OCI-M2 (cell line): ENCODE data around the gene ATP6V1B1.

Experiments used
- DNase-seq: peaks from one replicate; lab custom pipeline; 2025; ENCODE audit not compliant: unreplicated experiment; lab: John Stamatoyannopoulos, UW

Gene ATP6V1B1

GRCh38 chr2:70901227-70902066, 34.3 kb upstream of the ATP6V1B1 start:
- DNase-seq: no peak

DNA sequence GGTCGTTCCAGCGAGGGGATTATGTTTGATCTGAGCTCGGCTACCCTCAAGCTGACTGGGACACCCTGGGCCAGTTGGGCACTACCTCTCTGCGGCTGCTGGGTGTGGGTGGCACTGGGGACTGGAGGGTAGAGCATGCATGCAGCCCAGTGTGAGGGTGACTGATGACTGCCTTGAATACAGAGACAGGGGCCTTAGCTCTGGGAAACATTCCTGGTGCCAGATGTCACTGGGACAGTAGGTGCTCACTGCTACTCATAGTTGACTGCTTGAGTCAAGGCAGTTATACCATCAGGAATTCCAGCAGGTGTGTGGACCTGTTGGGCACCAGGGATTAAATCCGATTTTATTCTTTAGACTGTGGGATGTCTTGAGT, 33.6 kb upstream of the ATP6V1B1 start:
- DNase-seq: no peak

DNA sequence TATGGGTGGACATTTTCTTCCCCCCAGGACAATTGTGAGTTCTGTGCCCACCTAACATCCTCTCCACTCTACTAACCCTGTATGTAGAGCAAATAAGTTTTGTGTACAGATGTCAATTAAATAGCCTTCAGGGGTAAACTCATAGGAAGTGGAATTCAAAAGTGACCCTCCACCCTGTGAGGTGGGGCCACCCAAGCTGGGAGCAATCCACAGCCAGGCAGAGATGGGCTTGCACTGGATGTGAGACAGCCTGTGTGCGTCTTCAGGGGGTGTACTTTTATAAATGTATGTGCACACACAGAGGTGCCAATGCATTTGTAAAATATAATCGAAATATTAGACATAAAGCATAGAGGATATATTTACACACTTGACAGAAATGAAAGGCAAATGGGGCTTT, 33.1 kb upstream of the ATP6V1B1 start:
- DNase-seq: no peak

GRCh38 chr2:70903171-70903570, 32.5 kb upstream of the ATP6V1B1 start:
- DNase-seq: no peak

DNA sequence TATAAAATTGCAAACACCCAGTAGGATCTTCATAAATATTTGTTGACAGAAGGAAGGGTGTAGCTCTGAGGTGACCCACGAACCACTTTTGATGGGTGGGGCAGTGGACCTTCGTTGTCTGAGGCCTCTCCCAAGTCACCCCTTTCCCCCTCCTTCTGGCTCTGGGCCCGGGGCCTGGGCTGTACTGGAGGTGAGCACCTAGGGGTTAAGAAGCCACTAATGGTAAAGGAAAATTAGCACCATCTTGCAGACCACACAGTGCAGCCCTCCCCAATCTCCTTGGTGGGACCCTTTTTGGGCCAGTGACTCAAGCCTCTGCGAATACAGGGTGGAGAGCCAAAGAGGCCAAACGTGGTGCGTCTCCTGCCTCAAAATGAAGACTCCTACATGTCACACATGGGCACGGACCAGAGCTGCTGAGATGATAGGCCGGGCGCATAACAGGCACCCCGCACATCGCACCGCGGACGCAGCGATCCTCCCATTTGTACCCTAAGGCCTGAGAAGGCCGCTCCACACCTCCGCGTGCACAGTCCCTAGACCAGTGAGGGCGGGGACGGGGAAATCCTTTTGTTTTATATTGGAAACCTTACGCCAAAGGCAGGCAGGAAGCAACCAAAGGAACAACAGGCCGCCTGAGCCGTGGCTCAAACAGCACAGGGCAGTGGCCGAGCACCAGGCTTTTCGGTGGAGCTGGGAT, 31.9 kb upstream of the ATP6V1B1 start:
- no peak for DNase-seq

- DNase-seq: no peak
These were observed 31.1 kb upstream of the ATP6V1B1 start for GRCh38 chr2:70904371-70905216.

GRCh38 chr2:70905443-70906421, 30.0 kb upstream of the ATP6V1B1 start:
- DNase-seq: no peak

- no peak for DNase-seq
These were observed 29.2 kb upstream of the ATP6V1B1 start for GRCh38 chr2:70906439-70907005.

DNA sequence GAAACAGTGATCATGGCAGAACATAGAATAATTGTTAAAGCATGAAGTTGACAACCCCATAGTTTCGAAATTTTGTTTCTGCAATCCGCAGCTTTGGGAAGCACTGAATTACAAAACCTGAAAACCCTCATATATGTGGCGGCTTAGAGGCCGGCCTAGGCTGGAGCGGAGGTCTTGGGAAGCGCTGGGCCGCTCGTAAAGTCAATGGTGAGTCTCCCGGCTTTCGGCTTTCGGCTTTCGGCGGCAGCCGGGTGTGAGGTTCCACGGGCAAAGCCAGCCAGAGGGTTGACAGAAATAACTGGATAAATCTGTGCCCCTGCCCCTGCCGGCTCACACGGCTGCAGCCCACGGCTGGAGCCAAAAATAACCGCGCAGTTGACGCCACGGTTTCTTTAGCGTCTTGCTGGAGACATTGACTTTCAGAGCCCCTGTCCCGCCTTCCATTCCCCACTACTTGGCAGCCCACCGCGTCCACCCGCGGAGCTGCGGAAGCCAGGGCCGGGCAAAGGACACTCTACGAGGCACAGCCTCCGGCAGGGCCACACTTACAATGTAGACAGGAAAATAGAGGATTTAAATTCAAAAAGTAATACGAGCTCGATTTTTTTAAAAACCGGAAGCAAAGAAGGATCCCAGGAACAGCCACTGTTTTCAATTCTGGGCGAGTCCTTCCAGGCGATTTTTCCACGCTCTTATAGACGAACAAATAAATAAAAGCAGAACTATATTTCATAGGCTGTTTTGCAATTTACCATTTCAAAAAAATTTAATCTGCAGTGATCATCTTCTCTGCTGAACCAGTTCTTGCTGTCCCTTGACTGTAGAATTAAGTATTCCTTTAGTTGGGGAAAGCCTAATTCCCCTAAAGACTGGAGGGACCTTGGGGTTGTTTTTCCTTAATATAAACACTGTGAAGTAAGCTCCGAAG, 28.3 kb upstream of the ATP6V1B1 start:
- no peak for DNase-seq

GRCh38 chr2:70916291-70916690, 19.4 kb upstream of the ATP6V1B1 start:
- DNase-seq: no peak

DNA sequence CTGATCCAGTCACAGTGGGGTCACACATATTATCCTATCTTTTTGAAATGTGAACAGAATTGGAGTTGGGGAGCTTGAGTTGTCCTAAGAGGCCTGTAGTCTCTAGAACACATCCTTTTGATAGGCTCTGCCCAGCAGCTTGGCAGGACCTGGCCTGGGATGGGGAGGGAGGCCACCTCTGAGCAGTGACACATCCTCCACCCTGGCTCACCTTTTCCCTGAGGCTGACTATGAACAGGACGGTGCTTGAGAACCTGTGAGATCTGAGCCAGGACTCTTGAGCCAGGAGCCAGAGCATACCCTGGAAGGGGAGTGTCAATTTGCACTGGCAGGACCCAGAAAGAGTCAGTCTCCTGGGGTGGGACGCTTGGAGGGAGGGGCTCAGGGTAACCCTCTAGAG, 17.7 kb upstream of the ATP6V1B1 start:
- DNase-seq: no peak

DNA sequence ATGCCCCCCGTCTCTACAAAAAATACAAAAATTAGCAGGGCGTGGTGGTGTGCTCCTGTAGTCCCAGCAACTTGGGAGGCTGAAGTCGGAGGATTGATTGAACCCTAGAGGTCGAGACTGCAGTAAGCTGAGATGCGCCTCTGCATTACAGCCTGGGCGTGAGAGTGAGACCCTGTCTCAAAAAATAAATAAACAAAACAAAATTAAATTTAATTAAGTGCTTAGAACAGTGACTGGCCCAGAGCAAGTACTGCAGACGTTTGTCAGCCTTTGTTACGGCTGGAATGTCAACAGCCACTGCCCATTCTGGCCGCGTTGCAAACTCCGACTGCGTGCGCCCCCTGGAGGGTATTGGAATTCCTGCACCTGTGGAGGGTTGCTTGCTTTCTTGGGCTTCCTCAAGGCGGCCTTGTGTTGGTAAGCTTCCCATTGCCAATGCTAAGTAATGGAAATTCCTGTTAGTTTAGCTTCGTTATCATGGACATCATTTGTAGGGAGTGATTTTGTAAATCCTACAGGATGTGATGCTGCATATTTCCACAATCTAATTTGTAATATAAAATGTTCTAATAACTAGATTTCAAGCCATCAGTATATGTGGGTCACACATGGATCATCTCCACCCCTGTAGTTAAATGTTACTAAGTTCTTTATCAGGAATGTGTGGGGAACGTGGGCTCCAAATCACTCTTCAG, 15.9 kb upstream of the ATP6V1B1 start:
- peak; percentile 48 for DNase-seq

- DNase-seq: no peak
These were observed 15.4 kb upstream of the ATP6V1B1 start for GRCh38 chr2:70920367-70920715.

DNA sequence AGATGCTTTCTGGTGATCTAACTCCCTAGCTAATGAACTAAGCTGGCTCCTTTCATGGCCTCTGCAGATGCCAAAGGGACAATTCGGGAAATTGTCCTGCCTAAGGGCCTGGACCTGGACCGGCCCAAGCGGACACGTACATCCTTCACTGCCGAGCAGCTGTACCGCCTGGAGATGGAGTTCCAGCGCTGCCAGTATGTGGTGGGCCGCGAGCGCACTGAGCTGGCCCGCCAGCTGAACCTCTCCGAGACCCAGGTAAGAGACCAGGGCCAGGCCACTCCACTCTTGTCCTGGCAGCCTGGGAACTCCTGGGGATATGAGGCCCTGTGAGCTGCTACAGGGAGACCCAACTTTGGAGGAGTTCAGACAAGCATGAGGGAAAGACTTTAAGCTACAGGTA, 14.7 kb upstream of the ATP6V1B1 start:
- no peak for DNase-seq

DNA sequence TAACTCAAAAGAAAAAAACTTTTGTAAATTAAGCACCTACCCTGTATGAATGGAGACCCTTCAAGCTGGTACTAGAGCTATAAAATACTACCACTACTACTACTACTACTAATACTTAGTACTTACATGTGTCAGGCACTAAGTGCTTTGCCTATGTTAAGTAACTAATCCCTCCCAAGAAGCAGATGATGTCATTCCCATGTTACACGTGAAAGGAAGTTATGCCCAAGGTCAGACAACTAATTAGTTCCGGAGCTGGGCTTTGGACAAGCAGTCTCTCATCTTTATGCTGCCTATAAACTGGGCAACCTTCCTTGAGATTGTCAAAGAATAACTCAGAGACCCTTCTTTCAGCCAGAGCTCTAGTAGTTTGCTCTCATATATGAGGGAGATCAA, 13.9 kb upstream of the ATP6V1B1 start:
- DNase-seq: no peak

- DNase-seq: no peak
These were observed 13.2 kb upstream of the ATP6V1B1 start for GRCh38 chr2:70922235-70923234.

DNA sequence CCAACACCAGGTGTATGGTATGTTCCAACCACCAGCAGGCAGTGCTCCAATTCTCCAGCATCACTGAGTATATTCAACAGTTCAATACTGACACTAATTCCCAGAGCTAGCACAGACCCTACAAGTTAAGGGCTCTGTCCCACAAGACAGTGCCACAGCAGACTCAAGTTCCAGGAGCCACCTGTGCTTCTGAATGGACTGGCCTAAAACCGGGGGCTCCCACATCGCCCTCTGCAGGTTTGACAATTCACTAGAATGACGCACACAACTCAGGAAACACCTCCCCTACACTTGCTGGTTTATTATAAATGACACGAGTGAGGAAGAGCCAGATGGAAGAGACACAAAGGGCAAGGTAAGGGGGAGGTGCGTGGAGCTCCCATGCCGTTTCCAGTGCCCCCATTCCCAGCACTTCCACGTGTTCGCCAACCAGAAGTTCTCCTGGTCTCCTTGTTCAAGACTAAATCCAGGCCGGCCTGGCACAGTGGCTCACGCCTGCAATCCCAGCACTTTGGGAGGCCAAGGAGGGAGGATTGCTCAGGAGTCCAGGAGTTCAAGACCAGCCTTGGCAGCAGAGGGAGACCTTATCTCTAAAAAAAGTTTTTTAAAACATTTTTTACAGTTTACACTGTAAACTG, 12.2 kb upstream of the ATP6V1B1 start:
- DNase-seq: no peak
